Measurements from ENCODE around the gene POGLUT3. TPM values are rescaled to one million over a fixed set of nuclear protein-coding genes. Genes with fewer than 3 reads are reported as not detected.

The POGLUT3 gene
- total RNA-seq, 1 experiment from 2014 or later, result 13.1 TPM

- Histone ChIP-seq H3K27ac (ENCODE audit: insufficient read length, low read depth, low read length) (no peak overlapping the region), H3K9ac (ENCODE audit: extremely low read depth, insufficient read length, low read length) (no peak overlapping the region), H3K4ac (ENCODE audit: low read depth, low read length) (no peak overlapping the region), H3K4me1 (ENCODE audit: insufficient read depth, low read length) (no peaks in the 10 kb centered on the region; the same call in none of the 2 replicates), H3K18ac (ENCODE audit: insufficient read length, low read depth, low read length) (no peak overlapping the region), H2AFZ (ENCODE audit: low read length) (no peak overlapping the region), H3K23ac (ENCODE audit: insufficient read length, low read depth, low read length) (no peak overlapping the region), H3T11ph (ENCODE audit: low read length) (no peak overlapping the region), H4K8ac (replicated peaks; ENCODE audit: insufficient read length, low read depth, low read length) (no peak overlapping the region), H3K23me2 (ENCODE audit: insufficient read length, low read depth, low read length, poor library complexity, severe bottlenecking) (peaks cover 14% of the 10 kb centered on the region), H4K91ac (ENCODE audit: insufficient read length, low read depth, low read length) (no peak overlapping the region), H2BK20ac (ENCODE audit: low read depth, low read length, poor library complexity, severe bottlenecking) (no peak overlapping the region), H3K79me2 (ENCODE audit: insufficient read depth, low read length) (no peaks in the 10 kb centered on the region), H3K14ac (ENCODE audit: insufficient read depth, low read length) (no peak overlapping the region), H3K79me1 (ENCODE audit: insufficient read depth, low read depth, low read length, poor library complexity, severe bottlenecking) (no peaks in the 10 kb centered on the region), H2BK120ac (ENCODE audit: low read depth, low read length, poor library complexity, severe bottlenecking) (no peak overlapping the region), H4K20me1 (ENCODE audit: control insufficient read depth, insufficient read depth, insufficient read length) (no peaks in the 10 kb centered on the region), H2AK5ac (ENCODE audit: insufficient read length, low read length) (no peak overlapping the region), H2BK5ac (ENCODE audit: insufficient read length, low read length) (no peak overlapping the region), H3K56ac (ENCODE audit: insufficient read length, low read depth, low read length) (no peak overlapping the region), H3K4me2 (ENCODE audit: insufficient read depth, insufficient read length, low read length) (no peak overlapping the region), H2BK12ac (ENCODE audit: insufficient read length, low read depth, low read length) (no peak overlapping the region), H3K27me3 (ENCODE audit: insufficient read depth, low read length) (no peaks in the 10 kb centered on the region), H3K9me3 (ENCODE audit: control insufficient read depth, low read depth, low read length) (no peaks in the 10 kb centered on the region), H2BK15ac (ENCODE audit: low read depth, low read length) (no peak overlapping the region), H4K5ac (ENCODE audit: insufficient read length, low read depth, low read length) (no peak overlapping the region)
- DNase-seq, result no peak
- WGBS (ENCODE audit: extremely low coverage, insufficient read length, low lambda C conversion rate), result no CpG with 5 or more reads among the region's 5 CpGs
- Mint-ChIP-seq H3K4me3 (no peak overlapping the region), H3K27ac (no peak overlapping the region), H3K27me3 (ENCODE audit: low read depth) (peaks cover 8% of the 10 kb centered on the region), H3K4me1 (peaks cover 11 to 14% of the 10 kb centered on the region in 2 experiments), H3K9me3 (no peaks in the 10 kb centered on the region; a peak in 1 of 5 replicates), H3K36me3 (ENCODE audit: insufficient read depth in 1 of 3, low read depth in 3 of 3) (no peaks in the 10 kb centered on the region)
- TF ChIP-seq, protein P1, sequence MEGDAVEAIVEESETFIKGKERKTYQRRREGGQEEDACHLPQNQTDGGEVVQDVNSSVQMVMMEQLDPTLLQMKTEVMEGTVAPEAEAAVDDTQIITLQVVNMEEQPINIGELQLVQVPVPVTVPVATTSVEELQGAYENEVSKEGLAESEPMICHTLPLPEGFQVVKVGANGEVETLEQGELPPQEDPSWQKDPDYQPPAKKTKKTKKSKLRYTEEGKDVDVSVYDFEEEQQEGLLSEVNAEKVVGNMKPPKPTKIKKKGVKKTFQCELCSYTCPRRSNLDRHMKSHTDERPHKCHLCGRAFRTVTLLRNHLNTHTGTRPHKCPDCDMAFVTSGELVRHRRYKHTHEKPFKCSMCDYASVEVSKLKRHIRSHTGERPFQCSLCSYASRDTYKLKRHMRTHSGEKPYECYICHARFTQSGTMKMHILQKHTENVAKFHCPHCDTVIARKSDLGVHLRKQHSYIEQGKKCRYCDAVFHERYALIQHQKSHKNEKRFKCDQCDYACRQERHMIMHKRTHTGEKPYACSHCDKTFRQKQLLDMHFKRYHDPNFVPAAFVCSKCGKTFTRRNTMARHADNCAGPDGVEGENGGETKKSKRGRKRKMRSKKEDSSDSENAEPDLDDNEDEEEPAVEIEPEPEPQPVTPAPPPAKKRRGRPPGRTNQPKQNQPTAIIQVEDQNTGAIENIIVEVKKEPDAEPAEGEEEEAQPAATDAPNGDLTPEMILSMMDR (conservative IDR thresholded peaks at IDR 0.05), result no peak
Measured at GRCh38 chr11:108501396-108501795, 3.2 kb upstream of the POGLUT3 start.

All from H9 (cell line).